Astrocyte of the spinal cord (primary cell): Measurements from ENCODE around the gene DTD2.
"Not testable (repeated sequence)": the region's sequence is repeated elsewhere in the genome, so short reads cannot be mapped to it uniquely, and the experiment has no call there.

Experiments
- DNase-seq: peaks from one replicate; pipeline ENCODE4 v3.0.0; 2011; ENCODE audit warnings: low read depth, low spot score
- H3K4me3 ChIP-seq: 2 replicates; pipeline ENCODE4 v1.5.1; 2011; ENCODE audit warnings: low read depth, mild to moderate bottlenecking, low read length, moderate library complexity
- in situ Hi-C: cut with HindIII; loops from 2 replicates; pipeline ENCODE4 v1.10.0; 2017; ENCODE audit warnings: low sequenced_read_pairs
- TF ChIP-seq, protein P1 (sequence below): IDR thresholded peaks from 2 replicates; pipeline ENCODE4 v1.5.1; 2012; ENCODE audit warnings: low read depth, mild to moderate bottlenecking, low read length, inconsistent platforms

The DTD2 gene

DNA sequence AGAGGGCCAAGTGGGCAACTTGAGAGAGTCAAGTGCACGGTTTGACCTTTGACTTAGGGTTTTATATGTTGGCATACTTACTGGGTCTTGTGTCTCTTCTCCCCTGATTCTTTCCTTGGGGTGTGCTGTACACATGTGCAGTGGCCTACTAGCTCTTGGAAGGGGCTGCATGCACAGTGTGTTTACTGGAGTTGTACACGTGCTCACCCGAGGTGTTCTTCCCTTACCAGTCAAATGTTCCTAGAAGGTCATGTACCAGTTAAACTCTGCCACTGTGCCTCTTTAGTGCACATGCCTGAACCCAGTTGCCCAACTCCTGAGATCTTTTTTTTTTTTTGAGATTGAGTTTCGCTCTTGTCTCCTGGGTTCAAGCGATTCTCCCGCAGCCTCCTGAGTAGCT, 9.2 kb upstream of the DTD2 start:
- TF ChIP-seq, protein P1, sequence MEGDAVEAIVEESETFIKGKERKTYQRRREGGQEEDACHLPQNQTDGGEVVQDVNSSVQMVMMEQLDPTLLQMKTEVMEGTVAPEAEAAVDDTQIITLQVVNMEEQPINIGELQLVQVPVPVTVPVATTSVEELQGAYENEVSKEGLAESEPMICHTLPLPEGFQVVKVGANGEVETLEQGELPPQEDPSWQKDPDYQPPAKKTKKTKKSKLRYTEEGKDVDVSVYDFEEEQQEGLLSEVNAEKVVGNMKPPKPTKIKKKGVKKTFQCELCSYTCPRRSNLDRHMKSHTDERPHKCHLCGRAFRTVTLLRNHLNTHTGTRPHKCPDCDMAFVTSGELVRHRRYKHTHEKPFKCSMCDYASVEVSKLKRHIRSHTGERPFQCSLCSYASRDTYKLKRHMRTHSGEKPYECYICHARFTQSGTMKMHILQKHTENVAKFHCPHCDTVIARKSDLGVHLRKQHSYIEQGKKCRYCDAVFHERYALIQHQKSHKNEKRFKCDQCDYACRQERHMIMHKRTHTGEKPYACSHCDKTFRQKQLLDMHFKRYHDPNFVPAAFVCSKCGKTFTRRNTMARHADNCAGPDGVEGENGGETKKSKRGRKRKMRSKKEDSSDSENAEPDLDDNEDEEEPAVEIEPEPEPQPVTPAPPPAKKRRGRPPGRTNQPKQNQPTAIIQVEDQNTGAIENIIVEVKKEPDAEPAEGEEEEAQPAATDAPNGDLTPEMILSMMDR, result no peak
- no peak overlapping the region for H3K4me3 ChIP-seq
- in situ Hi-C loops, result no loop called here
- DNase-seq, result no peak

GRCh38 chr14:31465111-31465510, 7.8 kb upstream of the DTD2 start:
- in situ Hi-C loops, result no loop called here
- peak; percentile 16 for DNase-seq
- TF ChIP-seq, protein P1, result no peak
- H3K4me3 ChIP-seq, result no peak overlapping the region

DNA sequence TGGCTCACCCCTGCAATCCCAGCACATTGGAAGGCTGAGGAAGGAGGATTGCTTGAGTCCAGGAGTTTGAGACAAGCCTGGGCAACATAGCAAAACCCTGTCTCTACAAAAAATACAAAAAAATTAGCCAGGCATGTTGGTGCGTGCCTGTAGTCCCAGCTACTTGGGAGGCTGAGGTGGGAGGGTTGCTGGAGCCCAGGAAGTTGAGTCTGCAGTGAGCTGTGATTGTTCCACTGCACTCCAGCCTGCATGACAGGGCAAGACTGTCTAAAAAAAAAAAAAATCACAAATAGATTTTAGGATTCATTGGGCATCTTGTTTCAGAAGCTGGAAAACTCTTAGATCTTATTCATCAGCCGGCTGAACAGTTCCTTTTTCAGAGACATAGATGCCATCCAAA, 5.1 kb upstream of the DTD2 start:
- in situ Hi-C loops, DNase-seq, H3K4me3 ChIP-seq: not testable (repeated sequence)

DNA sequence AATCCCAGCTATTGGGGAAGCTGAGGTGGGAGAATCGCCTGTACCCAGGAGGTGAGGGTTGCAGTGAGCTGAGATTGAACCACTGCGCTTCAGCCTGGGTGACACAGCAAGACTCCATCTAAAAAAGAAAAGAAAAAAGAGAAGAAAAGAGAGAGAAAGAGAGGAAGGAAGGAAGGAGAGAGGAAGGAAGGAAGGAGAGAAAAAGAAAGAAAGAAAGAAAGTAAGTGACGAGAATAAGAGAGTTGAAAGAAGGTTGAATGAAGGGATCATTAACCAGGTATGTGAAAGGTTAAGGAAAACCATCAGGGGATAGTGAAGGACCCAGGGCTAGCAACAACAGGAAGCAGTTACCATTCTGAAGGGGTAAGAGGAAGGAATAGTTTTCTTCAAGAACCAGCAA, 4.2 kb upstream of the DTD2 start:
- H3K4me3 ChIP-seq, result no peak overlapping the region
- TF ChIP-seq, protein P1, result no peak
- DNase-seq, result no peak
- in situ Hi-C loops, result no loop called here

DNA sequence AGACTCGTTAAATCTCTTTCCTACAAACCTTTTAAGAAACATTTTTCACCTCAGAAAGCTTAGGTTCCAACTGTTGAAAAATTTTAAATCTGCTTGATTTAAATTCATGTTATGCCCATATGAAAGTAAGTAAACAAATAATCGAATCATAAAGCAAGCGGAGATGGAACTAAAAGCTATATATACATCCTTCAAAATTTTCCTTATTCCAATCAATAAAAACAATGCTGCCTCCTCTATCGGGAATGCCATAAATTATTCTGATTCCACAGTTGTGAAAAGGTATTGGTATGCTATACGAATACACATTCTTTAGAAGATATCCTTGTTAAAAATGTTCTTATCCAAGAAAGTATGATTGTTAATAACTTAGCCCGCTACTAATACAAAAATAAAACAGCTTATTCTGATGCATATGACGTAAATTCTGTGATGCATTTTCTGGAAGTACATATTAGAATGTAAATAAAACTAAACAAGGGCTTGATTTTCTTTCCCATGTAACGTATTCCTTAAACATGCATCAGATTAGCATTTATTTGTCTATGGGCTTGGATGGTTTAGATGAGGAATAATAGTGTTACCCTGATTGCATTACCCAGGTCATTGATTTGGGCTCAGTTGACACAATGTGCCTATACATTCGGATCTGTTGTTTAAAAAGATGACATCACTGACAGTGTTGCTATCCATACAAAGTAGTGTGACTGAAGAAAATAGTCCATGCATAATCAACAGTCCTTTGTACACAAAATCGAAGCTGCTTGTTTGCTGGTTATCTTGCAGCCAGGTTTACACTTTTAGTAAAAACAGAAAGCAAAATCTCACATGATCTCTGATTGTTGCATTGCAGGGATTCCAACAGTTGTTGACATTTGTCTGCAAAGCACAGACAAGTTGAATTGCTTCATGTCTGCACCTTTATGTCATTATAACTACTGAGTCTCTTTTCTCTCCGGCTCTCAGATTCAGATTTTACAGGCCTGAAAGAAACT, 656 bp upstream of the DTD2 start:
- no peak for DNase-seq
- peak overlapping the region; percentile 22 for H3K4me3 ChIP-seq
- in situ Hi-C loops, result no loop called here
- TF ChIP-seq, protein P1, result no peak

- peak; percentile 59 for DNase-seq
- TF ChIP-seq, protein P1, result peak; percentile 57
- in situ Hi-C loops, result no loop called here
- no peak overlapping the region for H3K4me3 ChIP-seq
Measured at GRCh38 chr14:31449971-31450610, 7.2 kb downstream of the DTD2 start.

GRCh38 chr14:31449136-31449535, 8.2 kb downstream of the DTD2 start:
- TF ChIP-seq, protein P1, result no peak
- no peak for DNase-seq
- H3K4me3 ChIP-seq, result no peak overlapping the region
- in situ Hi-C loops, result no loop called here
